Suprapubic skin (tissue), 4 donors: Measurements from ENCODE around the gene REV3L.

ENCODE experiments used
- CTCF ChIP-seq, 2 donors: fragments of 200-600 bp in 1 of 2; fragments of 450-650 bp in 1 of 2; sonication (generic) in 1 of 2; IDR thresholded peaks; one replicate each; pipeline ENCODE4 v1.5.1; 2016 to 2019; ENCODE audit warnings: antibody characterized with exemption in 2 of 2, mild to moderate bottlenecking in 1 of 2, moderate library complexity in 1 of 2
- EP300 ChIP-seq: sonication (generic); formaldehyde crosslinking; IDR thresholded peaks from one replicate; pipeline ENCODE4 v1.6.1; 2017; ENCODE audit warnings: antibody characterized with exemption
- POLR2A ChIP-seq, 2 donors: fragments of 450-650 bp; IDR thresholded peaks; one replicate each; pipeline ENCODE4 v1.6.1; 2017; ENCODE audit warnings: antibody characterized with exemption in 2 of 2, mild to moderate bottlenecking in 2 of 2, moderate library complexity in 2 of 2
- POLR2AphosphoS5 ChIP-seq, 3 donors: sonication (generic); formaldehyde crosslinking; IDR thresholded peaks; one replicate each; pipeline ENCODE4 v1.6.1; 2017; ENCODE audit warnings: antibody characterized with exemption in 3 of 3

DNA sequence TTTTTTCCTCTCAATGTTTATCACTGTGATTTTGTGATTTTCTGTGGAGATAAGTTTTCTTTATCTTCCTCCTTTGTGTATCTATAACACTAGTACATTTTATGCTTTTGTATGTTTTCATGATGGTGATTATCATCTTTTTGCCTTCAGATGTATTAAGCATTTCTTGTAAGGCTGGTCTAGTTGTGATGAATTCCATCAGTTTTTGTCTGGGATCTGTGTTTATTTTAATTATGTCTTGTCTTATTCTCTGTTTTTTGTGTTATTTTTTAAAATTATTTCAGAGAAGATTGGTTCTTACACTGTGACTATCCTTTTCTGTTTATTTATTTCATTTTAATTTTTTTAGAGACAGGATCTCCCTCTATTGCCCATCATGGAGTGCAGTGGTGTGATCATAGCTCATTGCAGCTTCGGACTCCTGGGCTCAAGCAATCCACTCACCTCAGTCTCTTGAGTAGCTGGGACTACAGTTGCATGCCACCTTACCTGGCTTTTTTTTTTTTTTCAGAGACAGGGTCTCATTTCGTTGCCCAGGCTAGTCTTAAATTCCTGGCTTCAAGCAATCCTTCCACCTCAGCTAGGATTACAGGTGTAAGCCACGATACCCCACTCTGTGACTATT is 208.3 kb downstream of the REV3L start:
- no peak for TF ChIP-seq CTCF (IDR thresholded peaks at IDR 0.05)
- TF ChIP-seq POLR2A (IDR thresholded peaks at IDR 0.05), result no peak
- no peak for TF ChIP-seq POLR2AphosphoS5 (IDR thresholded peaks at IDR 0.05)
- no peak for TF ChIP-seq EP300
